NCI-H226 (cell line): ENCODE data around the gene MNS1.
"Not testable (repeated sequence)": the region's sequence is repeated elsewhere in the genome, so short reads cannot be mapped to it uniquely, and the experiment has no call there.

ENCODE experiments used
- DNase-seq: peaks from one replicate; pipeline ENCODE4 v3.0.0-alpha.2; 2015

The MNS1 gene

GRCh38 chr15:56442354-56442753, 22.6 kb downstream of the MNS1 start:
- DNase-seq: no peak

DNA sequence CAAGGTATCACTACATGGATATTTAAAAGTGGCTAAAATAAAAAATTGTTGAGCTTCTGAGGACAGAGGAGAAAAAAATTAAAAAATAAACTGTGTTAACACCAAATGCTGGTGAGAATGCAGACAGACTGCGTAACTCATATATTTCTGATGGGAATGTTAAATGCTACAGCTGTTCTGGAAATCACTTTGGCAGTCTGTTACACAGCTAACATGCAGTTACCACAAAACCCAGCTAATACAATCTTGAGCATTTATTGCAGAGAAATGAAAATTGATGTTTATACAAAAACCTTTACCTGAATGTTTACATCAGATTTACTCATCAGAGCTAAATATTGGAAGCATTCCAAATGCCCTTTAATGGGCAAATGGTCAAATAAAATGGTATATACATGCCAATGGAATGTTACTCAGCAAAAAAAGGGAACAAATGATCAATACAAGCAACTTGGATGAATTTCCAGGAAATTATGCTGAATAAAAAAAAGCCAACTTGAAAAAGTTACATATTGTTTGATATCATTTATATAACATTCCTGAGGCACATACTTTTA, 24.6 kb downstream of the MNS1 start:
- no peak for DNase-seq

DNA sequence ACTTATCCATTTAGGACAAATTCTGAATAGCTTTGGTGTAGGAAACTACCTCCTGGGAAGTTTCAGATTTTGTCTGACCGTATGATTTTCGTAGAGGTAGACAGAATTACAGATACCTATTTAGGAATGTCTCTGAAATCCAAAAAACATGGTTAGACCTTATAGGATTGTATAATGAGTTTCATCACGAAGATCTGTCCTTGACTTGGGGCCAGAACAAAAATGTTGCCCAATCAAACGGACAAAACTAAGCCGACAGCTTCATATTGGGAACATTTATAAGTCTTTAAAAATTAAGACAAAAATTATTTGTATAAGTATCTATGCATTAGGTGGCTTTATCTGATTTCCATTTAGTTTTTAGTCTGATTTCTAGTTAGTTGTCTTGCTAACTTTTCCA, 32.6 kb downstream of the MNS1 start:
- no peak for DNase-seq

DNA sequence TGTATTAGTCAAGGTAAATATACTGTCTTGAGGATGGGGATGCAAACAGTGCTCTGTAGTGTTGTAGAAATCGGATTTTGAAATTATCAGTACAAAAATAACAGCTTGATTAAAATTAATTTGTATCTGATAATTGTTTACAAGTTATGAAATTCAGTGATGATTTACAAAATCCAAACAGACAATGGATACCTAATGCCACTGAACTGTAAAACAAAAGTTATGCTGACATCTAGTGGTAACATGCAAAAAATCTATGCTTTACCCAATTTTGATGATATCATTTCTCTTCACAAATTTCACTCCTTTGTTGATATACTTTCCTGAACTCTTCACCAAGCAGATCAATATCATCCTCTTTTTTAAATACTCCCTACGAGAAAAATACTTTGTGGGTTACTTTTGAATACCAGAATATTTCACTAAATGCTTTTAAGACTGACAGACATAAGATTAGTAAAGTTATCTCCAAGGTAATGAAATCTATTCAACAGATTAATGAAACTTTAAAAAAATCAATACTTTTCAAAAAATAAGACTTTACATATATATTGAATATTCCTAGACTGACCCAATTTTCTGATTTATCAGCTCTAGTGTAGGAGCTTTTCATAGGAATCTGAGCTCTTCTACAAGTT, 36.0 kb downstream of the MNS1 start:
- DNase-seq: peak; percentile 20

GRCh38 chr15:56425976-56426375, 39.0 kb downstream of the MNS1 start:
- DNase-seq: no peak

DNA sequence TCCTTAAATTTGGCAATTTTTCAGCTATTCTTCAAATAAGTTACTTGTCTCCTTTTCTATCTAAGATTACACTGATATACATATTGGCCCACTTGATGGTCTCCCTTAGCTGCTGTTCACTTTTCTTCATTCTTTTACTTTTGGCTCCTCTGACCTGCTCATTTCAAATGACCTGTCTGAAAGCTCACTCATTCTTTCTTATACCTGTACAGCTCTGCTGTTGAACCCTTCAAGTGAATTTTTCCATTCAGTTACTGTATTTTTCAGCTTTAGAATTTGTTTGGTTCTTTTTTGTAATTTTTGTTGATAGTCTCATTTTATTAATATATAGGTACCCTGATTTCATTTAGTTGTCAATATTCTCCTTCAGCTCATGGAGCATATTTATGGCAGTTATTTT, 39.7 kb downstream of the MNS1 start:
- DNase-seq: no peak

GRCh38 chr15:56413114-56413733, 51.7 kb downstream of the MNS1 start:
- not testable (repeated sequence) for DNase-seq

DNA sequence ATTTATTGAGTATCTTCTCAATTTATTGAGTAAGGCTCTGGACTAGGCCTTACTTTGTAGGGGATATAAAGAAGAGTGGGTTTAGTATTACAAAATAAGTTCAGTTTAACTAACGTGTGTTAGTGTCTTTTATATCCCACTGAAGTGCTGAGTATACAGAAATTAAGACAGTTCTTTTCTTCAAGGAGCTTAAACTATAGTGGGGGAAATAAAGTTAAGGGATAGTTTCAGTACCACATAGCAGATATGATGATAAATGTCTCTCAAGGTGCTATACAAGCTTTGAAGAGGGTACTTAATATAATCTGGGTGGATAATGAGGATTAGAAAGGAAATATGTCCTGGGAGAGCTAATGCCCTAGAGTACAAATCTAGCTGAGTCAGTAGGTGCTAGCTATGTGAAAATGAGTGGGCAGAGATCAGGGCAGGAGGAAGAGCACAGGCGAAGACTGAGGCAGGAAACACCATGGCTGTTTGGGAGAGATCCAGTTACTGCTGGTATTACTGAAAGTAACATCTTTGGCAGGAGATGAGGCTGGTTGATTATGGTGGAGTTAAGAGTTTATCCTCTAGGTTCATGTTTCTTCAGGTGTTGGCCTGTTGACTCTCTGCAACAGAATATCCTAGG, 53.7 kb downstream of the MNS1 start:
- peak; percentile 12 for DNase-seq

DNA sequence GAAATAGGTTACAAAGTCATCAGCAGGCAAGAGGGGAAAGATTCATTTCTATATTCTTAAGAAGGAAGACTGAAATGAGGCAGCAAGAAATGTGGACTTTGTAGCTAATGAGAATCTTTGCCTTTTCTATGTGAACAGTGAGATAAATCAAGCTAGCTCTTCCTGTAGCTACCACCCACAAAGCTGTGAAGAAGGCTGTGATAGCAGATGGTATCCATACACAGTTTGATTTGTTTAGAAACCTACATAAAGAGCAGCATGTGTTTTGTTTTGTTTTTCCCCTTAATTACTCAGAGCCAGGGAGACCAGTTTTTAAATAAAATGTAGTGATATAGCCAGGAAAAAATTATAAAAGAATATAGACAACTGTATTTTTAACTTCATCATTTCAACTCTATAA, 54.2 kb downstream of the MNS1 start:
- no peak for DNase-seq

DNA sequence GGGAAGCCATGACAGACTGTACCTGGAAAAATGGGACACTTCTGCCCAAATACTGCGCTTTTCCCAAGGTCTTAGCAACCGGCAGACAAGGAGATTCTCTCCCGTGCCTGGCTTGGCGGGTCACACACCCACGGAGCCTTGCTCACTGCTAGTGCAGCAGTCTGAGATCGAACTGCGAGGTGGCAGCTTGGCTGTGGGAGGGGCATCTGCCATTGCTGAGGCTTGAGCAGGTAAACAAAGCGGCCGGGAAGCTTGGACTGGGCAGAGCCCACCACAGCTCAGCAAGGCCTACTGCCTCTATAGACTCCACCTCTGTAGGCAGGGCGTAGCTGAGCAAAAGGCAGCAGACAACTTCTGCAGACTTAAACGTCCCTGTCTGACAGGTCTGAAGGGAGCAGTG, 65.7 kb downstream of the MNS1 start:
- DNase-seq: not testable (repeated sequence)

DNA sequence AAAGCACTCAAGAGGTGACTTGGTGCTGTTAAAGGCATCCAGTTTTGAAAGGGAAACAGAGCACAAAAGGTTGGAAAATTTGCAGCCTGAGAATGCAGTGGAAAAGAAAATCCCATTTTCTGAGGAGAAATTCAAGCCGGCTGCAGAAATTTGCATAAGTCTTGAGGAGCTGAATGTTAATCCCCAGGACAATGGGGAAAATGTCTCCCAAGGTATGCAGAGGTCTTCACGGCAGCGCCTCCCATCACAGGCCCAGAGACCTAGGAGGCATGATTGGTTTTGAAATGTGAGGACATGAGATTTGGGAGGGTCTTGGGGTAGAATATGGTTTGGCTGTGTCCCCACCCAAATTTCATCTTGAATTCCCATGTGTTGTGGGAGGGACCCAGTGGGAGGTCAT, 67.6 kb downstream of the MNS1 start:
- not testable (repeated sequence) for DNase-seq

GRCh38 chr15:56394909-56395308, 70.0 kb downstream of the MNS1 start:
- no peak for DNase-seq

- DNase-seq: no peak
These were observed 71.7 kb downstream of the MNS1 start for GRCh38 chr15:56393277-56393676.

DNA sequence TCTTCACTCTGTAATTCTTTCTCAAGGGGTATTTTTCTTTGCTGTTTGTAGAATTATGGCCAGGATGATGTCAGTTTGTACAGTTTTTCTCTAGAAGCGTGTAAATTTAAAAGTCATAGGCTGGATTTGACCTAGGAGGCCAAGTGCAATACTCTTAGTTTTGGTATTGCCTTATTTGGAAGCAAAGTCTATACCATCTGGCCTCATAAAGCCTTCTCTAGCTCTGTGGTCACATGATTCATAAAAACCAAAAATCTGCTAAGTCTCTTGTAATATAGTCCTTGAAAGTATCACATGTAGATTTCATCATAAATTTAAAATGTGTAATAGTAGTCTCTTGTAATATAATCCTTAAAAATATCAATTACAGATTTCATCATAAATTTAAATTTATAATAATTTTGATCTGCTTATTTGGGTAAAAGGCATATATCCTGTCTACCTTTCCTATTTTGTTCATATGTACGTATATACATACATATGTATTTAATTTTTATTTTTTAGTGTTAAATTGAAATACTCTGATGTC, 74.1 kb downstream of the MNS1 start:
- no peak for DNase-seq

DNA sequence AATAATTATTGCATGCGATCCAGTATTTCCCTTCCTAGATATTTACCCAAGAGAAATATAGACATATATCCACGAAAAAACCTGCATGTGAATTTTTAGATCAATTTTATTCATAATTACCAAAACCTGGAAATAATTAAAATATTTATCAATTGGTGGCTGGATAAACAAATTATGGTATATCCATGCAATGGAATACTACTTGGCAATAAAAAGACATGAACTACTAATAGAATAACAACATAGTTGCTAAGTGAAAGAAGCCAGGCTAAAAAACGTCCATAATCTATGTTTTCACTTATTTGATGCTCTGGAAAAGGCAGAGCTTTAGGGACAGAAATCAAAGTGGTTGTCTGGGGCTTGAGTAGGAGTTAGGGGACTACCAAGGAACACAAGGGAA, 79.0 kb downstream of the MNS1 start:
- no peak for DNase-seq

GRCh38 chr15:56383010-56383409, 81.9 kb downstream of the MNS1 start:
- DNase-seq: no peak
